Ishikawa (cell line): ENCODE data around the gene AMH.

Experiments
- CEBPB ChIP-seq: IDR thresholded peaks from 2 replicates; pipeline ENCODE4 v1.6.1; 2012
- CREB1 ChIP-seq: IDR thresholded peaks from 2 replicates; pipeline ENCODE4 v1.6.1; 2012; ENCODE audit warnings: low read depth
- EGR1 ChIP-seq: IDR thresholded peaks from 2 replicates; pipeline ENCODE4 v1.6.1; 2012
- EP300 ChIP-seq: IDR thresholded peaks from 2 replicates; pipeline ENCODE4 v1.6.1; 2012; ENCODE audit warnings: borderline replicate concordance
- FOXM1 ChIP-seq: IDR thresholded peaks from 2 replicates; pipeline ENCODE4 v1.6.1; 2012; ENCODE audit warnings: low read depth, borderline replicate concordance
- MAX ChIP-seq: IDR thresholded peaks from 2 replicates; pipeline ENCODE4 v1.6.1; 2012
- NFIC ChIP-seq: IDR thresholded peaks from 2 replicates; pipeline ENCODE4 v1.6.1; 2012
- RAD21 ChIP-seq: IDR thresholded peaks from 2 replicates; pipeline ENCODE4 v1.6.1; 2012; ENCODE audit warnings: low read depth
- REST ChIP-seq: IDR thresholded peaks from 2 replicates; pipeline ENCODE4 v1.6.1; 2012; ENCODE audit warnings: low read depth, mild to moderate bottlenecking
- TAF1 ChIP-seq: IDR thresholded peaks from 2 replicates; pipeline ENCODE4 v1.6.1; 2012; ENCODE audit warnings: low read depth, mild to moderate bottlenecking
- TCF12 ChIP-seq: IDR thresholded peaks from 2 replicates; pipeline ENCODE4 v1.6.1; 2012; ENCODE audit warnings: low read depth
- TEAD4 ChIP-seq: IDR thresholded peaks from 2 replicates; pipeline ENCODE4 v1.6.1; 2012
- USF1 ChIP-seq: IDR thresholded peaks from 2 replicates; pipeline ENCODE4 v1.6.1; 2012
- YY1 ChIP-seq: IDR thresholded peaks from 2 replicates; pipeline ENCODE4 v1.6.1; 2012; ENCODE audit warnings: low read depth
- ZBTB7A ChIP-seq: IDR thresholded peaks from 2 replicates; pipeline ENCODE4 v1.6.1; 2012; ENCODE audit warnings: low read depth

Gene AMH

GRCh38 chr19:2247433-2248101, 1.6 kb upstream of the AMH start:
- TF ChIP-seq ZBTB7A: no peak
- no peak for TF ChIP-seq CEBPB
- TF ChIP-seq NFIC: no peak
- TF ChIP-seq TAF1: no peak
- TF ChIP-seq YY1: no peak
- no peak for TF ChIP-seq REST
- no peak for TF ChIP-seq TEAD4
- no peak for TF ChIP-seq MAX
- TF ChIP-seq RAD21: no peak
- TF ChIP-seq FOXM1: no peak
- TF ChIP-seq CREB1: no peak
- no peak for TF ChIP-seq EGR1
- no peak for TF ChIP-seq TCF12
- no peak for TF ChIP-seq USF1
- no peak for TF ChIP-seq EP300

- TF ChIP-seq CEBPB (no peak), USF1 (no peak), EGR1 (no peak), CREB1 (no peak), FOXM1 (no peak), NFIC (no peak), MAX (no peak), TEAD4 (no peak), ZBTB7A (no peak; the same call in 1 of the 2 replicates), RAD21 (no peak)
Observed at GRCh38 chr19:2248136-2249009, 750 bp upstream of the AMH start.

GRCh38 chr19:2249880-2250765, 1.0 kb downstream of the AMH start:
- no peak for TF ChIP-seq CEBPB
- no peak for TF ChIP-seq EGR1
- no peak for TF ChIP-seq CREB1
- no peak for TF ChIP-seq MAX

GRCh38 chr19:2250766-2251105, 1.6 kb downstream of the AMH start:
- TF ChIP-seq CREB1 (no peak), NFIC (no peak)

GRCh38 chr19:2251106-2252054, 2.3 kb downstream of the AMH start:
- TF ChIP-seq ZBTB7A: no peak
- no peak for TF ChIP-seq FOXM1
- no peak for TF ChIP-seq TCF12
- TF ChIP-seq USF1: no peak
- no peak for TF ChIP-seq RAD21
- TF ChIP-seq TEAD4: no peak
- no peak for TF ChIP-seq YY1
